Measurements from ENCODE around the gene KCNQ1OT1.
A peak's percentile ranks its signal among the peaks of the same experiment; 100 is the strongest.

The KCNQ1OT1 gene

GRCh38 chr11:2699531-2700414 is at the start of gene KCNQ1OT1:
KCNQ1OT1 (minus strand) TSS chr11:2699994.
- peak; percentile 29 to 93 (median 83) for DNase-seq

DNA sequence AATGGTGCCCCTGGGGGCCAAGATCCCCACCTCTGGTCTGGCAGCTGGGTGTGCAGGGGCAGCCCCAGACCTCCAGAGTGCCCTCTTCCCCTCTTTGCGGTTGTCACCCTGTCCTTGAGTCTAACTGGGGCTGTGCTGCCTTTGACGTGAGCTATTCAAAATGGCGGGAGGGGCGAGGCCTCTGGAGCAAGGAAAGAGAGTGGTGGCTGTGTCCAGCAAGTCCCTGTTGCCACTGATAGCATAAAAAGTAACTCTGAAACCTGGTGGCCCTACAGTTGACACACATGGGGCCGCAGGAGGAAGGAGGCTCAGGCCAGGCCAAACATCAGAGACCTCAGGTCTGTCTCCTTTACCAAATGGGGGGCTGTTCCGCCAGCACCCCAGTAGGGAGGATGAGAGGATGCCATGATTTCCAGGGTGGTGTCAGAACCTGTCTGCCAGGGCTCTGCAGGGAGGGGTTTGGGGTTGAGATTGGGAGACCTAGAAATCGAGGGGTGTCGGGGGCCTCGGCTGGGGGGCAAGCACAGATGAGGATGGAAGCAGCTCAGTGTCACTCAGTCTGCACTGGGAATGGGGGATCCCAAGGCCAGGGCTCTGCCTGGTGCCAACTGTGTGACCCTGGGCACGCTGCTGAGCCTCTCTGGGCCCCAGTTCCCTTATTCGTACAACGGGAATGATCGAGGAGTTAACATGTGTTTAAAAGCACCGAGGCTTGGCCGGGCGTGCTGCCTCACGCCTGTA is 49.2 kb upstream of the KCNQ1OT1 start:
- no peak for DNase-seq

GRCh38 chr11:2748061-2748813 is 48.4 kb upstream of the KCNQ1OT1 start:
- DNase-seq: no peak

DNA sequence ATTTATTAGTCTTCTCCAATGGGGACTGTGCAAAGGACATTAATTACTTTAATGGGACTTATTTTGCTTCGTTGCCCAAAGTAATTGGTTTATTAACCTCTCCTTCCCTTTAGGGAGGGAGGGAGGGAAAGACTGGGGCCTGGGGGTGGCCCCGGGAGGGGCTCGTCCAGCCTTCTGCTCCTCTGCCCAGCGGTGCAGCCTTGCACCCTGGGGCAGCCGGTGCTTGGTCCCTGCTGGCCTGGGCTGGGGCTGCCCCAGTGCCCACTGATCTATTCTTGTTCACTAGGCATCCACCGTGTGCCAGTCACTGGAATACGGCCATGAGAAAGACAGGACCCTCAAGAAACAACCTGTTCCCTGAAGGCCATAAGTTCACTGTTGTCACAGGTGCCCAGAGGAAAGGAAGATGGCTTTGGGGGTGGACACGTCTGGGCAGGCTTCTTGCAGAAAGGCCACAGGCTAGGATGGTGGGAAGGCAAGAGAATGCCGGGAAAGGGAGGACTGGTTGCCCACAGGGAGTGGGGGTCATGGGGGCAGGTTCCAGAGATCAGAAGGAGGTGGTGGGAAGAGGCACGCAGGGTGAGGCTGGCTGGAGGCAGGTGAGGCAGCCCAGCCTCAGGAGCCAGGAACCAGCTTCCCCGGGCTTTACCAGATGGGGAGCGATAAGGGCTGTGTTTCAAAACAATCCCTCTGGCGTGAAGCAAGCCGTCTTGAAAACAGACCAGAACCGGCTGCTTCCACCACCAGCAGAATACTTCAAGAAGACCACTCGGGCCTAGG is 47.6 kb upstream of the KCNQ1OT1 start:
- no peak for DNase-seq

GRCh38 chr11:2746401-2747247 is 46.8 kb upstream of the KCNQ1OT1 start:
- peak in 4 of 51 donors; percentile 19 to 25 (median 22) for DNase-seq

GRCh38 chr11:2745511-2745910 is 45.7 kb upstream of the KCNQ1OT1 start:
- DNase-seq: no peak

GRCh38 chr11:2744166-2744565 is 44.4 kb upstream of the KCNQ1OT1 start:
- DNase-seq: peak in 1 of 51 donors; percentile 13

DNA sequence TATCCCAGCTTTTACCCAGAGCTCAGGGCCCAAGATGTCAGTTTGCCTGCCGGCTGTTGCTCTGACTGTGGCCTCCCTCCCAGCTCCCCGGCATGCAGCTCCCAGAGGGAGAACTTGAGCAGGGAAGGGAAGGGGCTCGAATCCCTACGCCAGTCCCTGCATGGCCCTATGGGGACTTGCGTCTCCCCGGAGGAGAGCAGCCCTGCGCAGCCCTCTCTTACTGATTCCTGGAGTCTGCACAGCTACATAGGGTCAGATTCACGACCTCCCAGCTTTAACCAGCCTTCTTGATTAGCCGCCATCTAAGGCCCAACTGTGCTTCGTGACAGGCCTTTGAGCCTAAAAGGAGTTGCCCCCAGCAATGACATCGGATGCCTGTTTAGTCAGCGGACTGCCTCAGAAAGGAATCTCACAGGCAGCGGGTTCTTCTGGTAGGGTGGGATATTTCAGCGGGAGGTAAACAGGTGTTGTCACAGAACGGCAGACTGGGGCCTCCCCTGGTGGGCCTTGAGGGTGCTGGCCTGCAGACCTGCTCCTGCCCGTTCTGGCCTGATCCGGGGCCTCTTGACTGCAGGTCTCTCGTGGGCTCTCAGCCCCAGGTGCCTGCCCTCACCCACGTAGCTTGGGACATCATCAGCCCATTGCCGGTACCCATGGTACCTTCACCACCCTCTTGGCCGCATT is 43.8 kb upstream of the KCNQ1OT1 start:
- no peak for DNase-seq

GRCh38 chr11:2742611-2743426 is 43.0 kb upstream of the KCNQ1OT1 start:
- no peak for DNase-seq

GRCh38 chr11:2742201-2742600 is 42.4 kb upstream of the KCNQ1OT1 start:
- no peak for DNase-seq

- DNase-seq: no peak
These were observed 41.8 kb upstream of the KCNQ1OT1 start for GRCh38 chr11:2741377-2742131.

GRCh38 chr11:2741006-2741376 is 41.2 kb upstream of the KCNQ1OT1 start:
- no peak for DNase-seq

DNA sequence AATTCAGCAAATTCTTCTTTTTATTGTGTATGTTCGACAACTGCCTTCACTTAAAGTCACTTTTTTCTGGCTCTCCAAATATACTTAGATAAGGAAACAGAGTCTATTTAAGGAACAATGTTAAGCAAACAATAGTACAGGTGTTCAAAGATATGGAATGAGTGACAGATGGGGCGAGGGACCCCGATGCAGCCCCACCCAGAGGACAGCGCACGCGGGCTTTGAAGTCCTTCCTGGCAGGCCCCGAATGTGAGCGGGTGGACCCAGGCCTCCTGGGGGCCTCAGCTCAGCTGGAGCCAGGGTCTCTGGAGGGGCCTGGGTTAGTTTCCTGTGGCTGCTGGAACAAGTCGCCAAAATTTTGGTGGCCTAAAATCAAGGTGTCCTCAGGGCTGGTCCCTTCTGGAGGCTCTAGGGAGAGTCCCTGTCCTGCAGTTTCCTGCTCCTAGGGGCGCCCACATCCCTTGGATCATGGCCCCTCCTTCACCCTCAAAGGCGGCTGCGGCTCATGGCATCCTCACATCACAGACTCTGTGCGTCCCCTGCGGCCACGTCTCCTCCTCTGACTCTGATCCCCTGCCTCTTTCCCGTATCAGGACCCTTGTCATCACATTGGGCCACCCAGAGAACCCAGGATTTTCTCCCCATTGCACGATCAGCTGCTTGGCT is 40.6 kb upstream of the KCNQ1OT1 start:
- DNase-seq: no peak

GRCh38 chr11:2739531-2740274 is 39.9 kb upstream of the KCNQ1OT1 start:
- no peak for DNase-seq

GRCh38 chr11:2738551-2739431 is 39.0 kb upstream of the KCNQ1OT1 start:
- no peak for DNase-seq

DNA sequence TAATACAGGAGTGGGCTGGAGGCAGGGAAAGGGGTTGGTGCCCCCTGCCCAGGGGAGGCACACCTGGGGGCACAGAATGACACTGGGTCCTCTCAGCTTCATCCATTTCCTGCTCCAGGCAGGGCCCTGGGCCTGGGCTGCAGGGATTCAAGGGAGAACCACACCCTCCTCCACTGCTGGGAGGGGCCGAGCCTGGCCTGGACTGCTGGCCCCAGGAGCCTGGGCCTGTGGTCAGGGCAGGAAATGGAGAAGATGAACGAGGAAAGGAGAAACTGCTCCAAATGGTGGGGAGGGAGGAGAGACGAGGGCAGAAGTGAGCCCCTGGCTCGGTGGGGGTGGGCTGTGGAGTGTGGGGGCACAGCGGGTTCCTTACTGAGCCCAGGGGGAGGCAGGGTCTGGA is 38.1 kb upstream of the KCNQ1OT1 start:
- DNase-seq: no peak
